Heart right ventricle (tissue), 16 donors: Measurements from ENCODE around the gene CIBAR2. TPM values are rescaled to one million over a fixed set of nuclear protein-coding genes. Genes with fewer than 3 reads are reported as not detected.
"Not testable (repeated sequence)": the region's sequence is repeated elsewhere in the genome, so short reads cannot be mapped to it uniquely, and the experiment has no call there.

Experiments
- ATAC-seq, 8 donors: fragments of 200-7000 bp; cut with Tn5 transposase; one replicate each; pipeline ENCODE4 v1.9.1; 2020; ENCODE audit warnings: mild to moderate bottlenecking in 8 of 8, moderate library complexity in 8 of 8, moderate number of reproducible peaks in 1 of 8
- DNase-seq, 2 donors: peaks; one replicate each; pipeline ENCODE4 v3.0.0-alpha.2; 2020
- H3K27ac ChIP-seq, 10 donors: fragments of 200-600 bp; sonication (generic) in 2 of 10; one replicate each; pipeline versions ENCODE4 v1.5.0 to v1.8.0; 2020 to 2022; ENCODE audit warnings: mild to moderate bottlenecking in 3 of 10
- H3K27me3 ChIP-seq, 7 donors: fragments of 200-600 bp; one replicate each; pipeline ENCODE4 v1.8.0; 2021 to 2022; ENCODE audit warnings: mild to moderate bottlenecking in 2 of 7
- H3K36me3 ChIP-seq, 9 donors: fragments of 200-600 bp; sonication (generic) in 1 of 9; one replicate each; pipeline versions ENCODE4 v1.5.0 to v1.8.0; 2020 to 2022; ENCODE audit warnings: mild to moderate bottlenecking in 2 of 9
- H3K4me1 ChIP-seq, 9 donors: fragments of 200-600 bp; sonication (generic) in 1 of 9; one replicate each; pipeline versions ENCODE4 v1.5.0 to v1.8.0; 2020 to 2022; ENCODE audit warnings: mild to moderate bottlenecking in 4 of 9
- H3K4me3 ChIP-seq, 10 donors: fragments of 200-600 bp; sonication (generic) in 2 of 10; one replicate each; pipeline versions ENCODE4 v1.5.0 to v1.8.0; 2020 to 2022; ENCODE audit warnings: mild to moderate bottlenecking in 7 of 10, moderate library complexity in 2 of 10
- H3K9me3 ChIP-seq, 11 donors: fragments of 200-600 bp in 10 of 11; sonication (generic) in 2 of 11; one replicate each; pipeline versions ENCODE4 v1.5.0 to v1.8.0; 2013 to 2022; ENCODE audit warnings: mild to moderate bottlenecking in 2 of 11, control low read depth in 1 of 11, moderate library complexity in 1 of 11
- CTCF ChIP-seq, 9 donors: fragments of 200-600 bp; sonication (generic) in 2 of 9; IDR thresholded peaks; one replicate each; pipeline versions ENCODE4 v1.5.0 to v1.8.0; 2021 to 2022; ENCODE audit warnings: antibody characterized with exemption in 9 of 9, mild to moderate bottlenecking in 5 of 9, moderate library complexity in 1 of 9
- WGBS, 2 donors: extraction: QIAGEN DNeasy Blood & Tissue Kit; methylation state at CpG; one replicate each; pipeline ENCODE4 v1.1.7; 2013; ENCODE audit warnings: inconsistent platforms in 1 of 2; 5-methylcytosine and 5-hydroxymethylcytosine counted together
- intact Hi-C, 10 donors: fragments of 100-400 bp; cut with DNase I; formaldehyde crosslinking; loops; one replicate each; pipeline versions ENCODE4 v1.11.1 to v1.14.2; 2022
- polyA plus RNA-seq, 2 donors: library from polyadenylated mRNA; stranded (reverse); fragments of 200-250 nt; gene quantifications; one replicate each; pipeline ENCODE4 v1.2.3, GENCODE V29; 2013
- total RNA-seq, 10 donors: library from RNA; stranded (reverse); fragmentation: NEBNext Ultra II Directional in 3 of 10; extraction: Animal tissue kit (Norgen Biotek cat#: 25700) in 3 of 10; gene quantifications; one replicate each; pipeline versions ENCODE4 v1.2.1 to v1.2.4, GENCODE V29; 2021 to 2023
- donor health status: Arrhythmogenic right ventricular cardiomyopathy.
- donor health status: ischemic (EF 13 %, LVEDD 7.1; RV severe dilation, severe dysfunction).
- donor health status: healthy with polysubstance abuse.
- donor health status: DM: no; HTN: yes; CAD: no.
- donor health status: DM: no; HTN: no; CAD: no.
- donor health status: ischemic (EF 25% LVEDD 6.9; RV normal size, moderate dysfunction).
- donor health status: ischemic (EF 25% LVEDD 5.7; RV mildly dilated, moderate dysfunction).
- donor health status: healthy.
- donor health status: DM: yes; HTN: yes; CAD: no.
- donor health status: Ischemic cardiomyopathy.
- donor health status: ischemic (EF 35%, LVEDD 5.7; RV mildly dilated, moderate dysfunction).
- donor health status: nonischemic (EF 11% LVEDD 7.7; RV severe dilation, severe dysfunction).
- donor health status: DM: yes; HTN: yes; CAD: no.
- donor health status: PGD.
- donor health status: ischemic (EF 29% LVEDD 5.4; RV normal size, mild dysfunction).
- donor health status: nonischemic (EF 23%, LVEDD 6.1; RV moderate dilation, normal function).

CIBAR2 gene
- total and polyA plus RNA-seq, 12 donors: not detected

- intact Hi-C loops: loop anchor here in 3 of 10 donors (5.0 to 10.0 kb wide), 3 partner anchors 41 to 106 kb away; no protein-coding TSS in a partner anchor
- no peaks in the 10 kb centered on the region for H3K9me3 ChIP-seq
- H3K4me1 ChIP-seq: peaks cover 28 to 68% (median 54%) of the 10 kb centered on the region in 9 donors
- 76 to 77% methylated on average over 12 of the region's 12 CpGs for WGBS, 2 donors
- H3K36me3 ChIP-seq: no peaks in the 10 kb centered on the region
- no peak for ATAC-seq
- TF ChIP-seq CTCF (IDR thresholded peaks at IDR 0.05): no peak
- no peak overlapping the region for H3K4me3 ChIP-seq
- H3K27me3 ChIP-seq: no peaks in the 10 kb centered on the region
- no peak for DNase-seq
- peak overlapping the region in 8 of 10 donors; percentile 46 to 86 (median 66) for H3K27ac ChIP-seq
Measured at GRCh38 chr16:85126394-85126704, 14.1 kb upstream of the CIBAR2 start.

GRCh38 chr16:85125570-85126393, 13.5 kb upstream of the CIBAR2 start:
- H3K36me3 ChIP-seq: no peaks in the 10 kb centered on the region
- no peak overlapping the region for H3K4me3 ChIP-seq
- 78 to 81% methylated on average over 16 of the region's 16 CpGs for WGBS, 2 donors
- intact Hi-C loops: loop anchor here in 3 of 10 donors (5.0 to 10.0 kb wide), 3 partner anchors 42 to 107 kb away; no protein-coding TSS in a partner anchor
- peaks cover 26 to 63% (median 49%) of the 10 kb centered on the region in 9 donors for H3K4me1 ChIP-seq
- H3K27me3 ChIP-seq: no peaks in the 10 kb centered on the region
- TF ChIP-seq CTCF (IDR thresholded peaks at IDR 0.05): no peak
- ATAC-seq: peak; percentile 23 to 87 (median 66)
- peak overlapping the region in 9 of 10 donors; percentile 30 to 90 (median 77) for H3K27ac ChIP-seq
- DNase-seq: peak; percentile 60 to 69
- no peaks in the 10 kb centered on the region for H3K9me3 ChIP-seq

- H3K4me3 ChIP-seq: no peak overlapping the region
- H3K27me3 ChIP-seq: no peaks in the 10 kb centered on the region
- WGBS, 2 donors: 87% methylated on average over 11 of the region's 11 CpGs
- H3K4me1 ChIP-seq: peaks cover 20 to 53% (median 39%) of the 10 kb centered on the region in 9 donors
- ATAC-seq (peak in 2 of 8 donors; percentile 1 to 19), DNase-seq (no peak)
- peak overlapping the region; percentile 68 to 90 (median 76) for H3K27ac ChIP-seq
- TF ChIP-seq CTCF (IDR thresholded peaks at IDR 0.05): no peak
- H3K9me3 ChIP-seq: no peaks in the 10 kb centered on the region
- intact Hi-C loops: loop anchor here in 5 of 10 donors (5.0 to 10.0 kb wide), 5 partner anchors 43 to 113 kb away; no protein-coding TSS in a partner anchor
- no peaks in the 10 kb centered on the region for H3K36me3 ChIP-seq
Measured at GRCh38 chr16:85124636-85125346, 12.5 kb upstream of the CIBAR2 start.

GRCh38 chr16:85123891-85124635, 11.8 kb upstream of the CIBAR2 start:
- WGBS, 2 donors: 41 to 57% methylated on average over 34 of the region's 34 CpGs

GRCh38 chr16:85123441-85123840, 11.2 kb upstream of the CIBAR2 start:
- Histone ChIP-seq H3K27ac (peak overlapping the region; percentile 66 to 90 (median 76)), H3K4me1 (peaks cover 20 to 46% (median 36%) of the 10 kb centered on the region in 9 donors), H3K4me3 (peak overlapping the region in 3 of 10 donors; percentile 15 to 22 (median 17))
- not testable (repeated sequence) for H3K27me3 ChIP-seq, DNase-seq, H3K36me3 ChIP-seq, H3K9me3 ChIP-seq, ATAC-seq
- 96 to 98% methylated on average over 6 of the region's 6 CpGs for WGBS, 2 donors
- intact Hi-C loops: loop anchor here in 4 of 10 donors (5.0 to 10.0 kb wide), 3 partner anchors 49 to 114 kb away; no protein-coding TSS in a partner anchor

More at GRCh38 chr16:85123891-85124635, 11.8 kb upstream of the CIBAR2 start:
- intact Hi-C loops: loop anchor here in 4 of 10 donors (5.0 to 10.0 kb wide), 3 partner anchors 48 to 113 kb away; no protein-coding TSS in a partner anchor
- no peak for TF ChIP-seq CTCF (IDR thresholded peaks at IDR 0.05)
- H3K27me3 ChIP-seq: no peaks in the 10 kb centered on the region
- no peaks in the 10 kb centered on the region for H3K36me3 ChIP-seq
- peak overlapping the region; percentile 66 to 90 (median 76) for H3K27ac ChIP-seq
- no peaks in the 10 kb centered on the region for H3K9me3 ChIP-seq
- ATAC-seq (peak; percentile 76 to 89 (median 80)), DNase-seq (peak; percentile 68 to 72)
- H3K4me1 ChIP-seq: peaks cover 20 to 46% (median 36%) of the 10 kb centered on the region in 9 donors
- peak overlapping the region in 3 of 10 donors; percentile 15 to 22 (median 17) for H3K4me3 ChIP-seq
